Stimulated activated CD8-positive, alpha-beta memory T cell treated with anti-CD3 and anti-CD28 coated beads, Interleukin-2, amount 100 ng/mL, for 48 hours (primary cell): ENCODE measurements around the gene BRINP3.
"Not testable (repeated sequence)": the region's sequence is repeated elsewhere in the genome, so short reads cannot be mapped to it uniquely, and the experiment has no call there.

Source experiments
- DNase-seq, 2 donors: peaks; one replicate each; pipeline ENCODE4 v3.0.0-alpha.2; 2020; ENCODE audit warnings: low read depth in 2 of 2

The BRINP3 gene

GRCh38 chr1:190477762-190478148 lies at the start of gene BRINP3:
TSS of gene BRINP3 (minus strand) at chr1:190477864.
- no peak for DNase-seq

GRCh38 chr1:190511554-190511953 lies 33.9 kb upstream of the BRINP3 start:
- DNase-seq, result no peak

GRCh38 chr1:190507357-190507756 lies 29.7 kb upstream of the BRINP3 start:
- DNase-seq, result no peak

GRCh38 chr1:190504539-190504938 lies 26.9 kb upstream of the BRINP3 start:
- DNase-seq, result not testable (repeated sequence)

- DNase-seq, result no peak
Measured at GRCh38 chr1:190497565-190497964, 19.9 kb upstream of the BRINP3 start.

- no peak for DNase-seq
Measured at GRCh38 chr1:190494451-190494850, 16.8 kb upstream of the BRINP3 start.

- DNase-seq, result no peak
Measured at GRCh38 chr1:190491404-190491803, 13.7 kb upstream of the BRINP3 start.

- DNase-seq, result no peak
Measured at GRCh38 chr1:190484045-190484444, 6.4 kb upstream of the BRINP3 start.

- DNase-seq, result no peak
Measured at GRCh38 chr1:190480231-190480630, 2.6 kb upstream of the BRINP3 start.

- DNase-seq, result no peak
Measured at GRCh38 chr1:190479516-190479915, 1.9 kb upstream of the BRINP3 start.

GRCh38 chr1:190479050-190479397 lies 1.4 kb upstream of the BRINP3 start:
- DNase-seq, result no peak

GRCh38 chr1:190478149-190479049 lies 735 bp upstream of the BRINP3 start:
- DNase-seq, result no peak

GRCh38 chr1:190476806-190477205 lies 858 bp downstream of the BRINP3 start:
- no peak for DNase-seq

GRCh38 chr1:190476321-190476720 lies 1.3 kb downstream of the BRINP3 start:
- no peak for DNase-seq

GRCh38 chr1:190475421-190476141 lies 2.1 kb downstream of the BRINP3 start:
- DNase-seq, result no peak

GRCh38 chr1:190474650-190475211 lies 2.9 kb downstream of the BRINP3 start:
- DNase-seq, result no peak

- no peak for DNase-seq
Measured at GRCh38 chr1:190474010-190474409, 3.7 kb downstream of the BRINP3 start.

- no peak for DNase-seq
Measured at GRCh38 chr1:190472494-190472893, 5.2 kb downstream of the BRINP3 start.

GRCh38 chr1:190472042-190472441 lies 5.6 kb downstream of the BRINP3 start:
- DNase-seq, result no peak

GRCh38 chr1:190464690-190465089 lies 13.0 kb downstream of the BRINP3 start:
- no peak for DNase-seq

- no peak for DNase-seq
Measured at GRCh38 chr1:190456129-190456528, 21.5 kb downstream of the BRINP3 start.

GRCh38 chr1:190455631-190456030 lies 22.0 kb downstream of the BRINP3 start:
- DNase-seq, result no peak

- no peak for DNase-seq
Measured at GRCh38 chr1:190453550-190453949, 24.1 kb downstream of the BRINP3 start.
